HG03520 (cell line): Measurements from ENCODE around the gene OASL.
"Not testable (repeated sequence)": the region's sequence is repeated elsewhere in the genome, so short reads cannot be mapped to it uniquely, and the experiment has no call there.

Experiments used
- ATAC-seq: cut with Tn5 transposase; IDR thresholded peaks from one replicate; pipeline ENCODE4 v1.9.1; 2021; ENCODE audit warnings: mild to moderate bottlenecking, moderate library complexity; ENCODE audit not compliant: unreplicated experiment

The OASL gene

GRCh38 chr12:121060149-121061001 is 21.3 kb upstream of the OASL start:
- peak; percentile 79 for ATAC-seq

DNA sequence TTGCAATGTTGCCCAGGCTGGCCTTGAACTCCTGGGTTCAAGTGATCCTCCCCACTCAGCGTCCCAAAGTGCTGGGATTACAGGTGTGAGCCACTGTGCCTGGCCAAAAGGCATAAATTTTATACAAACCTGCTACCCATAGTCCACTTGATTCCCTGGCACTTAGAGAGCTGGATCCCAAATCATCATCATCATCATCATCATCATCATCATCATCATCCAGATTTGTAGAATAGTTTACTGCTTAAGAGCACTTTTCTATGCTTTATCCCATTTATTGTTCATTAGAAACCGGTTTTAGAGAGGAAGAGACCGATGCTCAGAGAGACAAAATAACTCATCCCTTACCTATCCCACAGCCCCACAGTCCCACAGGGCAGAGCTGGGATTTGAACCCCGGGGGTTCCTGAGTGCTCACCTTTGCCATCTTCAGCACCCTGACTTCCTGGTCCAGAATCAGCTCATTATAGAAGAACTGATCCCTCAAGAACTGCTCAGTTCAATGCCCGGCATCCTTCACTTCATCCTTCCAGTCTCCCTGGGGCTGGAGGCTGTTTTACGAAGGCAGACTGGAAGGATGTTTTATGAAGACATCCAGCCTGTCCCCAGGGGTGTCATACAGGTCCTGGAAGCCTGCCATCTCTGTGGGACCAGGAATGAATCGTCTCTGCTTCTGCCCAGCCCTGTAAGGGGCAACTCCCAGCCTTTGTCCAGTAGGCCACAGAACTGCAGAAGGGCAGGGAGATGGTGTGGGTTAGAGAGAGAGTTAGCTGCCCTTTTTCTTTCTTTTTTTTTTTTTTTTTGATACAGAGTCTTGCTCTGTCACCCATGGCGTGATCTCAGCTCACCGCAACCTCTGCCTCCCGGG is 20.2 kb upstream of the OASL start:
- ATAC-seq = no peak

GRCh38 chr12:121057794-121058193 is 18.7 kb upstream of the OASL start:
- no peak for ATAC-seq

DNA sequence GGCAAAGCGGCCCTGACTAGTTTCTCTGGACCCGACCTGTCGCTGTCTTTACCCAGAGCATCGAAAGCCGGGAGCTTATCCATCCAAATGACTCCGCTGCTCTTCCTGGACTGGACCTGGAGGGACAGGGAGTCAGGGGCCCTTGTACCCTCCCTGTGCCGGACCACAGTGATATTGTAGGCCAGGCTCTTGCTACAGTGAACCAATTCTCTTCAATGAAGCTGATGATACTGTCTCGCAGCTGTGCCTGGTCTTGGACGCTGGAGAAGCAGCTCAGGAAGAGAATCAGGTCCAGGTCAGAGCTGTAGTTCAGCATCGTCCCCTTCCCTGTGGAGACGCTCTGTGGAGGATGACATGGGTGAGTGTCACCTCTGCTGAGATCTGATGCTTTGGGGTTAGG is 14.7 kb upstream of the OASL start:
- ATAC-seq = no peak

- ATAC-seq = no peak
These were observed 11.7 kb upstream of the OASL start for GRCh38 chr12:121050725-121051124.

GRCh38 chr12:121048442-121048841 is 9.4 kb upstream of the OASL start:
- no peak for ATAC-seq

DNA sequence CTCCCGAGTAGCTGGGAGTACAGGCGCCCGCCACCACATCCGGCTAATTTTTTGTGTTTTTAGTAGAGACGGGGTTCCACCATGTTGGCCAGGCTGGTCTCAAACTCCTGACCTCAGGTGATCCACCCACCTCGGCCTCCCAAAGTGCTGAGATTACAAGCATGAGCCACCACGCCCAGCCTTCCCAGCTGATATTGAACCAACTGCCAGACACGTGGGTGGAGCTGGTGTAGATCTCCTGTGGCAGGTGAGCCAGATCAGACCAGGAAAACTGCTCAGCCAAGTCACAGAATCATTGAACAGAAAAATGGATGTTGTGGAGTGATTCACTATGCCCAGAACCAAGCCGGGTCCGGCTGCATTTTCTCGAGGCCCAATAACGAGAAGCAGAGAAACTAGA is 8.4 kb upstream of the OASL start:
- not testable (repeated sequence) for ATAC-seq

- no peak for ATAC-seq
These were observed 4.0 kb upstream of the OASL start for GRCh38 chr12:121043067-121043466.

GRCh38 chr12:121036810-121037326 is 2.2 kb downstream of the OASL start:
- ATAC-seq = no peak

GRCh38 chr12:121034616-121035305 is 4.3 kb downstream of the OASL start:
- ATAC-seq = no peak

DNA sequence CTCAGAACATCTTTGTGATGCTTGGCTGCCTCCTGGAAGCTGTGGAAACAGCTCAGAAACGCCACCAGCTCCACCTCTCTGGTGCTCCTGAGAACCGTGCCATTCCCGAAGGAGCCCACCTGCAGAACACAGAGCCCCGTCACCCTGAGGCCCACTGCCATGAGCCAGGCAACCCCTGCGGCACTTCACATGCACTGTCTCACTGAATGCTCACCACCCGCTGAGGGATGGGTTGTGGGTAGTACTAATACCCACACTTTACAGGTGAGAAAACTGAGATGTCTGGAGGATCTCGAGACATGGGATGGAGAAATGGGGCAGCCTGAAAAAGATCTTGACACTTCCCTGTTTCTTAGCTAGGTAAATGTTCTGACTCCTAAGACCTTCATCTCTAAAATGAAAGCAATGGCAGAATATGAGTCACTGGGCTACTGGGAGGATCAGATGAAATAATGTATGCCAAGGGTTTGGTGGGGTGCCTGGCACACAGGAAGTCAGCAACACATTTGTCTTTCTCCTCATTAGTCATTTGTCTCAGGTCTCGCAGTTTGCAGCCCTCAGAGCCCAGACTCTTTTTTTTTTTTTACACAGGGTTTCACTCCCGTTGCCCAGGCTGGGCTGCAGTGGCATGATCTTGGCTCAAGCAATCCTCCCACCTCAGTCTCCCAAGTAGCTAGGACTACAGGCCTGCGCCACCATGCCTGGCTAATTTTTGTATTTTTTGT is 5.3 kb downstream of the OASL start:
- ATAC-seq = no peak

DNA sequence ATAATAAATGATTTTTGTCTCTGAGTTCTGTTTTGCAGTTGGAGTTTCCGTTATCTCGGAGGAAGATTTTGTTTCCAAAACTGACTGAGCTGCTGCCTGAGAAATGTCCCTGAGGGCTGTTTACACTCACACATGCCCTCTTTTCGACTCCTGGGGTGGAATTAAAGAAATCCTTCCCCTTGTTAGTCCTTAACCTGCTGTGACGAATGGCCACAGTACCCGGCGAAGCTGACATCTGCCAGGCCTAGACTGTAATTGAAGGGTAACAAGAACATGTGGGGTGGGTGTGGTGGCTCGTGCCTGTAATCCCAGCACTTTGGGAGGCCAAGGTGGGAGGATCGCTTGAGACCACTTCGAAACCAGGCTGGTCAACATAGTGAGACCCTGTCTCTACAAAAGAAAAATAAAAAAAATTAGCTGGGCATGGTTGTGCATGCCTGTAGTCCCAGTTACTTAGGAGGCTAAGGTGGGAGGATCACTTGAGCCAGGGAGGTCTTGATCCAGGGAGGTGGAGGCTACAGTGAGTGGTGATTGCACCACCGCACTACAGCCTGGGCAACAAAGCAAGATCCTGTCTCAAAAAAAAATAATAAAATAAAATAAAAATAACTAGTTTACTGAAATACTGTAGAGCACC is 8.4 kb downstream of the OASL start:
- no peak for ATAC-seq

- no peak for ATAC-seq
These were observed 12.6 kb downstream of the OASL start for GRCh38 chr12:121026274-121027045.

- no peak for ATAC-seq
These were observed 13.4 kb downstream of the OASL start for GRCh38 chr12:121025442-121026226.

DNA sequence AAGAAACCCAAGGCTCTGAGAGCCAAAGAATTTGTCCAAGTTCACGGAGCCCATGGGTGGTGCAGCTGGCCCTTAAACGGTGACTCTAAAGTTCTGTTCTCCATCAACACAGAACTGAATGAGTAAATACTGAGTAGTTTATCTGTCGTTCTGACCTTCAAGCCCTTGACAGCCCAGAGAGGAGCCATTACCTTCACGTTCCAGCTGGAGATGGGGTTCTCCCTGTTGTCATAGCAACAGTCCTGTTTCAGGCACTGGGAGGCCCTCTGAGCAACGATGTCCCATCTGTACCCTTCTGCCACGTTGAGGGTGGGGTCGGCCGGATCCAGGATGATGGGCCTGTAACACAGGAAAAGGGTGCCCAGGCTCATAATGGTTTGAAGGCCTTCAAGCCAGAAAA is 15.2 kb downstream of the OASL start:
- ATAC-seq = no peak

GRCh38 chr12:121022713-121023112 is 16.3 kb downstream of the OASL start:
- no peak for ATAC-seq

DNA sequence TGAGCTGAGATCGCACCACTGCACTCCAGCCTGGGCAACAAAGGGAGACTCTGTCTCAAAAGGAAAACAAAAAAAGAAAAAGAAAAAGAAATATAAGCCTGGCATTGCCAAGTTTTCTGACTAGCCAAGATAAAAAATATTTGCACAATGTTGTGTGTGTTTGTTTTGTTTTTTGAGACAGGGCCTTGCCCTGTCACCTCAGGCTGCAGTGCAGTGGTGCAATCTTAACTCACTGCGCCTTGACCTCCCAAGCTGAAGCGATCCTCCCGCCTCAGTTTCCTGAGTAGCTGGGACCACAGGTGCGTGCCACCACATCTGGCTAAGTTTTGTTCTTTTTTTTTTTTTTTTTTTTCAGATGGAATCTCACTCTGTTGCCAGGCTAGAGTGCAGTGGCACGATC is 17.3 kb downstream of the OASL start:
- ATAC-seq = no peak

GRCh38 chr12:121018860-121019617 is 20.0 kb downstream of the OASL start:
- ATAC-seq = no peak
